GM12874 (cell line): Measurements from ENCODE around the gene DUSP8.

Source experiments
- TF ChIP-seq, protein P1 (sequence below): IDR thresholded peaks from 2 replicates; pipeline ENCODE4 v1.5.1; 2011; ENCODE audit warnings: low read depth, mild to moderate bottlenecking, control low read depth, low read length, moderate library complexity; ENCODE audit not compliant: insufficient read depth

Gene DUSP8, protein sequence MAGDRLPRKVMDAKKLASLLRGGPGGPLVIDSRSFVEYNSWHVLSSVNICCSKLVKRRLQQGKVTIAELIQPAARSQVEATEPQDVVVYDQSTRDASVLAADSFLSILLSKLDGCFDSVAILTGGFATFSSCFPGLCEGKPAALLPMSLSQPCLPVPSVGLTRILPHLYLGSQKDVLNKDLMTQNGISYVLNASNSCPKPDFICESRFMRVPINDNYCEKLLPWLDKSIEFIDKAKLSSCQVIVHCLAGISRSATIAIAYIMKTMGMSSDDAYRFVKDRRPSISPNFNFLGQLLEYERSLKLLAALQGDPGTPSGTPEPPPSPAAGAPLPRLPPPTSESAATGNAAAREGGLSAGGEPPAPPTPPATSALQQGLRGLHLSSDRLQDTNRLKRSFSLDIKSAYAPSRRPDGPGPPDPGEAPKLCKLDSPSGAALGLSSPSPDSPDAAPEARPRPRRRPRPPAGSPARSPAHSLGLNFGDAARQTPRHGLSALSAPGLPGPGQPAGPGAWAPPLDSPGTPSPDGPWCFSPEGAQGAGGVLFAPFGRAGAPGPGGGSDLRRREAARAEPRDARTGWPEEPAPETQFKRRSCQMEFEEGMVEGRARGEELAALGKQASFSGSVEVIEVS

GRCh38 chr11:1572197-1573076, at the start of gene DUSP8:
TSS of gene DUSP8 (minus strand) at chr11:1572271. CDS start at chr11:1565826, 6,445 bp downstream.
- TF ChIP-seq, protein P1, sequence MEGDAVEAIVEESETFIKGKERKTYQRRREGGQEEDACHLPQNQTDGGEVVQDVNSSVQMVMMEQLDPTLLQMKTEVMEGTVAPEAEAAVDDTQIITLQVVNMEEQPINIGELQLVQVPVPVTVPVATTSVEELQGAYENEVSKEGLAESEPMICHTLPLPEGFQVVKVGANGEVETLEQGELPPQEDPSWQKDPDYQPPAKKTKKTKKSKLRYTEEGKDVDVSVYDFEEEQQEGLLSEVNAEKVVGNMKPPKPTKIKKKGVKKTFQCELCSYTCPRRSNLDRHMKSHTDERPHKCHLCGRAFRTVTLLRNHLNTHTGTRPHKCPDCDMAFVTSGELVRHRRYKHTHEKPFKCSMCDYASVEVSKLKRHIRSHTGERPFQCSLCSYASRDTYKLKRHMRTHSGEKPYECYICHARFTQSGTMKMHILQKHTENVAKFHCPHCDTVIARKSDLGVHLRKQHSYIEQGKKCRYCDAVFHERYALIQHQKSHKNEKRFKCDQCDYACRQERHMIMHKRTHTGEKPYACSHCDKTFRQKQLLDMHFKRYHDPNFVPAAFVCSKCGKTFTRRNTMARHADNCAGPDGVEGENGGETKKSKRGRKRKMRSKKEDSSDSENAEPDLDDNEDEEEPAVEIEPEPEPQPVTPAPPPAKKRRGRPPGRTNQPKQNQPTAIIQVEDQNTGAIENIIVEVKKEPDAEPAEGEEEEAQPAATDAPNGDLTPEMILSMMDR: no peak

DNA sequence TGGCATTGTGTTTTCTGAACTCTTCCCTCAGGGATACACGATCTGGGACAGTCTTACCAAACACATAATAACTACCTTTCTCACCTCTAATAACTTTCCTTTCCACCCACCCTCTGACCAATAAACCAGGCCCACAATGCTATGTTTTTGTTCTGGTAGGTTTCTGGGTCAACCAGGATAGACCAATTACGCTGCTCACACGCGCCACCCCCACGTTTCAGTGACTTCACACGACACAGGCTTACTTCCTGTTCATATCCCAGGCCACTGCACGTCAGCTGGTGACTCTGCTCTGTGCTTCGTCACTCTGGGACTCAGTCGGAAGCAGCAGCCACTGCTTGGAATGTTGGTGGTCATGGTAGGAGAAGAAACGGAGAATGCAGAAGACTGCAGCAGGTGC, 47.4 kb upstream of the DUSP8 start:
- TF ChIP-seq, protein P1: no peak

- TF ChIP-seq, protein P1: no peak
Measured at GRCh38 chr11:1618231-1618630, 46.2 kb upstream of the DUSP8 start.

- TF ChIP-seq, protein P1: no peak
Measured at GRCh38 chr11:1608363-1608762, 36.3 kb upstream of the DUSP8 start, which contains the start of gene KRTAP5-3. TSS of gene KRTAP5-3 (minus strand) at chr11:1608463. CDS start at chr11:1608385, 78 bp downstream.

GRCh38 chr11:1604711-1605110, 32.6 kb upstream of the DUSP8 start:
- TF ChIP-seq, protein P1: no peak

GRCh38 chr11:1604181-1604580, 32.1 kb upstream of the DUSP8 start:
- TF ChIP-seq, protein P1: no peak

GRCh38 chr11:1603629-1604028, 31.6 kb upstream of the DUSP8 start:
- TF ChIP-seq, protein P1: no peak
